GM12874 (cell line): ENCODE results near the gene IL15RA.

Experiments used
- CTCF ChIP-seq: IDR thresholded peaks from 2 replicates; pipeline ENCODE4 v1.5.1; 2011; ENCODE audit warnings: low read depth, mild to moderate bottlenecking, control low read depth, low read length, moderate library complexity; ENCODE audit not compliant: insufficient read depth

The IL15RA gene

GRCh38 chr10:5959581-5960069 is 17.7 kb downstream of the IL15RA start:
- no peak for TF ChIP-seq CTCF

- TF ChIP-seq CTCF = no peak
Observed at GRCh38 chr10:5959142-5959541, 18.2 kb downstream of the IL15RA start.

GRCh38 chr10:5958675-5959074 is 18.7 kb downstream of the IL15RA start:
- no peak for TF ChIP-seq CTCF

GRCh38 chr10:5958077-5958476 is 19.3 kb downstream of the IL15RA start:
- no peak for TF ChIP-seq CTCF

- TF ChIP-seq CTCF = no peak
Observed at GRCh38 chr10:5956146-5956936, 21.0 kb downstream of the IL15RA start.

GRCh38 chr10:5953676-5954075 is 23.7 kb downstream of the IL15RA start:
- no peak for TF ChIP-seq CTCF

- no peak for TF ChIP-seq CTCF
Observed at GRCh38 chr10:5952731-5953385, 24.5 kb downstream of the IL15RA start.
